H1 (cell line): Measurements from ENCODE around the gene HSF5. TPM values are rescaled to one million over a fixed set of nuclear protein-coding genes. Genes with fewer than 3 reads are reported as not detected.

Experiments used
- CTCF ChIA-PET: fragments of 300-600 bp; sonication (Branson Sonifier 250); formaldehyde crosslinking; loops from one replicate; lab custom pipeline; 2021; ENCODE audit not compliant: partially characterized antibody; lab: Charles Lee
- POLR2A ChIA-PET: fragments of 300-600 bp; sonication (Branson Sonifier 250); formaldehyde crosslinking; loops from one replicate; lab custom pipeline; 2021; ENCODE audit warnings: inconsistent platforms; ENCODE audit not compliant: partially characterized antibody; lab: Charles Lee
- DNase-seq, 2 experiments: peaks; one replicate each; pipeline versions ENCODE4 v3.0.0 to v3.0.0-alpha.2; 2010 to 2022; ENCODE audit warnings: low spot score in 2 of 2, low read depth in 1 of 2, mixed read lengths in 1 of 2
- FAIRE-seq: peaks from 2 replicates; lab custom pipeline; 2011; peaks lifted over from hg19 to GRCh38; lab: Jason Lieb, UNC
- H2AFZ ChIP-seq: 2 replicates; pipeline ENCODE4 v1.8.1; 2012; ENCODE audit warnings: low read length, inconsistent platforms
- H2AK5ac ChIP-seq: 2 replicates; pipeline ENCODE4 v1.6.1; 2013; ENCODE audit warnings: low read depth, low read length
- H2BK120ac ChIP-seq: replicated peaks from 2 replicates; pipeline ENCODE3; 2013; ENCODE audit warnings: low read depth, low read length, inconsistent platforms
- H2BK12ac ChIP-seq: 2 replicates; pipeline ENCODE4 v1.6.1; 2013; ENCODE audit warnings: low read depth, low read length
- H2BK15ac ChIP-seq: 2 replicates; pipeline ENCODE4 v1.6.1; 2013; ENCODE audit warnings: low read length
- H2BK20ac ChIP-seq: 2 replicates; pipeline ENCODE4 v1.6.1; 2013; ENCODE audit warnings: low read length
- H2BK5ac ChIP-seq: 2 replicates; pipeline ENCODE4 v1.6.1; 2013; ENCODE audit warnings: low read depth, low read length
- H3K14ac ChIP-seq: 2 replicates; pipeline ENCODE4 v1.6.1; 2013; ENCODE audit warnings: inconsistent platforms; ENCODE audit not compliant: insufficient read length
- H3K18ac ChIP-seq: 2 replicates; pipeline ENCODE4 v1.6.1; 2013; ENCODE audit warnings: low read length; ENCODE audit errors: extremely low read depth
- H3K23ac ChIP-seq: 2 replicates; pipeline ENCODE4 v1.6.1; 2013; ENCODE audit warnings: inconsistent platforms; ENCODE audit not compliant: insufficient read length
- H3K23me2 ChIP-seq: 2 replicates; pipeline ENCODE4 v1.6.1; 2013; ENCODE audit warnings: low read depth, low read length
- H3K27ac ChIP-seq: 2 replicates; pipeline ENCODE4 v1.6.1; 2011; ENCODE audit warnings: low read depth, low read length, inconsistent platforms
- H3K27me3 ChIP-seq, 4 experiments: replicated peaks in 1 of 4; 1 replicate in 1 of 4; 2 replicates in 3 of 4; pipeline versions ENCODE4 v1.6.1 to v1.8.1; 2011 to 2013; ENCODE audit warnings: low read length in 3 of 4, mild to moderate bottlenecking in 3 of 4, inconsistent platforms in 2 of 4, mixed read lengths in 2 of 4, moderate library complexity in 1 of 4; ENCODE audit not compliant: control insufficient read depth in 3 of 4, insufficient read depth in 3 of 4; ENCODE audit errors: extremely low read depth in 1 of 4
- H3K36me3 ChIP-seq, 4 experiments: 2 replicates each; pipeline versions ENCODE4 v1.6.1 to v1.8.1; 2011 to 2013; ENCODE audit warnings: mild to moderate bottlenecking in 4 of 4, low read length in 3 of 4, moderate library complexity in 2 of 4, control low read depth in 1 of 4, inconsistent platforms in 1 of 4; ENCODE audit not compliant: insufficient read depth in 4 of 4, control insufficient read depth in 2 of 4
- H3K4ac ChIP-seq: replicated peaks from 2 replicates; pipeline ENCODE3; 2013; ENCODE audit warnings: low read length, low read depth, mixed read lengths, inconsistent platforms; ENCODE audit not compliant: insufficient read length
- H3K4me1 ChIP-seq, 4 experiments: replicated peaks in 1 of 4; 1 replicate in 1 of 4; 2 replicates in 3 of 4; pipeline versions ENCODE4 v1.6.1 to v1.8.1; 2011 to 2013; ENCODE audit warnings: low read length in 3 of 4, inconsistent platforms in 2 of 4, mixed read lengths in 1 of 4; ENCODE audit not compliant: insufficient read depth in 4 of 4, control insufficient read depth in 3 of 4
- H3K4me2 ChIP-seq, 2 experiments: 2 replicates each; pipeline versions ENCODE4 v1.6.1 to v1.8.1; 2011 to 2013; ENCODE audit warnings: low read depth in 2 of 2, low read length in 2 of 2, control low read depth in 1 of 2, inconsistent platforms in 1 of 2, mild to moderate bottlenecking in 1 of 2; ENCODE audit not compliant: insufficient read depth in 1 of 2
- H3K4me3 ChIP-seq, 4 experiments: fragments of 200-600, 300-600 bp in 1 of 4; sonication (generic), shearing (Covaris generic), sonication (Bioruptor Twin) in 1 of 4; 2 replicates each; pipeline versions ENCODE4 v1.5.1 to v1.8.1; 2011 to 2016; ENCODE audit warnings: low read length in 4 of 4, low read depth in 3 of 4, control low read depth in 2 of 4, inconsistent platforms in 2 of 4, mild to moderate bottlenecking in 2 of 4, mixed read lengths in 1 of 4, moderate library complexity in 1 of 4; ENCODE audit not compliant: insufficient read depth in 2 of 4; ENCODE audit errors: extremely low read depth in 1 of 4
- H3K56ac ChIP-seq: replicated peaks from 2 replicates; pipeline ENCODE3; 2013; ENCODE audit warnings: low read depth, mild to moderate bottlenecking, mixed read lengths, low read length, inconsistent platforms; ENCODE audit not compliant: insufficient read length
- H3K79me1 ChIP-seq: 2 replicates; pipeline ENCODE4 v1.6.1; 2013; ENCODE audit warnings: low read depth, low read length, control low read depth
- H3K79me2 ChIP-seq, 2 experiments: 2 replicates each; pipeline versions ENCODE4 v1.6.1 to v1.8.1; 2012 to 2013; ENCODE audit warnings: low read length in 2 of 2, mild to moderate bottlenecking in 2 of 2, inconsistent platforms in 1 of 2; ENCODE audit not compliant: insufficient read depth in 2 of 2, control insufficient read depth in 1 of 2
- H3K9ac ChIP-seq, 4 experiments: replicated peaks in 1 of 4; 1 replicate in 1 of 4; 2 replicates in 3 of 4; pipeline versions ENCODE4 v1.6.1 to v1.8.1; 2011 to 2013; ENCODE audit warnings: low read depth in 3 of 4, low read length in 3 of 4, control low read depth in 2 of 4, mild to moderate bottlenecking in 2 of 4, moderate library complexity in 2 of 4, inconsistent platforms in 1 of 4; ENCODE audit errors: extremely low read depth in 1 of 4
- H3K9me3 ChIP-seq, 2 experiments: 2 replicates each; pipeline versions ENCODE4 v1.6.1 to v1.8.1; 2012 to 2013; ENCODE audit warnings: mild to moderate bottlenecking in 2 of 2, moderate library complexity in 2 of 2, control low read depth in 1 of 2, inconsistent platforms in 1 of 2, low read depth in 1 of 2, low read length in 1 of 2, mixed read lengths in 1 of 2; ENCODE audit not compliant: insufficient read depth in 2 of 2
- H4K20me1 ChIP-seq, 2 experiments: replicated peaks in 1 of 2; 2 replicates each; pipeline versions ENCODE3 to v1.8.1; 2011 to 2013; ENCODE audit warnings: inconsistent platforms in 2 of 2, low read length in 2 of 2, mild to moderate bottlenecking in 1 of 2; ENCODE audit not compliant: insufficient read depth in 2 of 2, control insufficient read depth in 1 of 2
- H4K5ac ChIP-seq: 2 replicates; pipeline ENCODE4 v1.6.1; 2013; ENCODE audit warnings: low read length, low read depth, mixed read lengths, inconsistent platforms; ENCODE audit not compliant: insufficient read length
- H4K8ac ChIP-seq: 2 replicates; pipeline ENCODE4 v1.8.0; 2013; ENCODE audit warnings: mild to moderate bottlenecking, moderate library complexity, low read length, inconsistent platforms; ENCODE audit not compliant: insufficient read depth; ENCODE audit errors: extremely low read depth
- H4K91ac ChIP-seq: replicated peaks from 2 replicates; pipeline ENCODE3; 2013; ENCODE audit warnings: low read length, mixed read lengths, inconsistent platforms; ENCODE audit not compliant: insufficient read length
- CREB1 ChIP-seq: IDR thresholded peaks from 2 replicates; pipeline ENCODE4 v1.6.1; 2012; ENCODE audit warnings: inconsistent platforms
- EGR1 ChIP-seq: IDR thresholded peaks from 2 replicates; pipeline ENCODE4 v1.6.1; 2011; ENCODE audit warnings: low read depth, low read length, borderline replicate concordance
- EZH2 ChIP-seq: fragments of 200-600 bp; sonication (generic); IDR thresholded peaks from 2 replicates; pipeline ENCODE4 v1.7.1; 2012; ENCODE audit warnings: low read depth, mild to moderate bottlenecking, moderate library complexity, low read length, inconsistent platforms; ENCODE audit not compliant: severe bottlenecking
- HDAC2 ChIP-seq, 2 experiments: fragments of 300-600 bp in 1 of 2; sonication (generic) in 1 of 2; IDR thresholded peaks; 2 replicates each; pipeline ENCODE4 v1.6.1; 2011 to 2012; ENCODE audit warnings: low read depth in 2 of 2, low read length in 2 of 2, mild to moderate bottlenecking in 2 of 2, moderate library complexity in 2 of 2, borderline replicate concordance in 1 of 2, inconsistent platforms in 1 of 2
- RAD21 ChIP-seq, 2 experiments: IDR thresholded peaks in 1 of 2; conservative IDR thresholded peaks in 1 of 2; 2 replicates each; pipeline ENCODE4 v1.6.1; 2011; ENCODE audit warnings: low read depth in 2 of 2, low read length in 2 of 2, improper control_type of control experiment in 1 of 2, inconsistent platforms in 1 of 2, mild to moderate bottlenecking in 1 of 2, moderate library complexity in 1 of 2
- SIRT6 ChIP-seq: IDR thresholded peaks from one replicate; pipeline ENCODE4 v1.7.1; 2012; ENCODE audit warnings: low read length, inconsistent platforms
- SP1 ChIP-seq: IDR thresholded peaks from 2 replicates; pipeline ENCODE4 v1.6.1; 2011; ENCODE audit warnings: low read depth, low read length
- WGBS, 2 experiments: shearing (Covaris generic) in 1 of 2; methylation state at CpG; one replicate each; pipeline versions ENCODE4 v1.1.6 to v1.1.7; 2013 to 2015; ENCODE audit warnings: low lambda C conversion rate in 2 of 2, mixed read lengths in 2 of 2, inconsistent platforms in 1 of 2, low coverage in 1 of 2, missing lambda C conversion rate in 1 of 2; ENCODE audit not compliant: insufficient replicate concordance in 2 of 2, insufficient coverage in 1 of 2, insufficient read length in 1 of 2; ENCODE audit errors: extremely low coverage in 1 of 2, missing lambda C conversion rate in 1 of 2; 5-methylcytosine and 5-hydroxymethylcytosine counted together
- polyA plus RNA-seq, 7 experiments: library from polyadenylated mRNA; depleted of rRNA in 3 of 7; stranded (reverse) in 5 of 7; unstranded in 2 of 7; fragments of >200 nt in 5 of 7; fragments of 200-250 nt in 2 of 7; gene quantifications; 1 replicate in 5 of 7; 2 replicates in 1 of 7; 4 replicates in 1 of 7; pipeline versions ENCODE4 v1.2.1 to v1.2.3, GENCODE V29; 2011 to 2013; ENCODE audit warnings: missing spikeins in 2 of 7, mixed read lengths in 2 of 7
- total RNA-seq: library from RNA; stranded (reverse); fragmentation: NEBNext Ultra II Directional; extraction: Animal tissue kit (Norgen Biotek cat#: 25700); gene quantifications from 2 replicates; pipeline ENCODE4 v1.2.1, GENCODE V29; 2021

The HSF5 gene
- total and polyA plus RNA-seq, 2 of the 8 experiments (the other 6 are each of a cell fraction or from before 2014, with no cell fraction given), result not detected

DNA sequence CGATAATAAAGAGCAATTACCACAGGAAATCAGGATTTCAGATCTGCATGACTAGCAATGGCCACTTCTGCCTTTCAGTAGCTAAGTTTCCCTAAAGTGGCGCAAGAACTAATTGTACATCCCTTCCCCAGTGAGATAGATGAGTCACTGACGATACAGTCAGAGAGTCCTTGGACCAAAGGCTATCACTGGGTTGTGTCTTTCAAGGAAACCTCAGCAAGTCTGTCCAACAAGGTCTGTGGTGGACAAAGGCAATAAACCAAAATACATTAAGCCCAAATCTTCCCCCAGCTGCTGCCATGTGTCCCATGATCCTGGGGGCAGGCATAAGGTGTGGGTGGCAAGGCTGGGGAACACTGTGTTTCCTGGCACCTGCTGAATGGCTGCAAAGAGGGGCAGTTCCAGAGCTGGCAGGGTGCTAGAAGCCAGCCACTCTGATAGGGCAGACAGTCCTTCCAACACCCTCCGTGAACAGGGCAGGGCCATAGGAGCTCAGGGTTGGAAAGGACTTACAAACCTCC, 46.8 kb upstream of the HSF5 start:
- H4K20me1 ChIP-seq, result no peaks in the 10 kb centered on the region
- no peaks in the 10 kb centered on the region for H3K36me3 ChIP-seq
- peaks cover 12% of the 10 kb centered on the region for H3K23me2 ChIP-seq
- H3K9ac ChIP-seq, result no peak overlapping the region
- no peaks in the 10 kb centered on the region for H3K79me1 ChIP-seq
- H3K27ac ChIP-seq, result no peak overlapping the region
- no peak overlapping the region for H2AK5ac ChIP-seq
- no peak for DNase-seq
- no peak for TF ChIP-seq HDAC2 (IDR thresholded peaks at IDR 0.05; ENCODE audit: borderline replicate concordance in 1 of 2, low read depth in 2 of 2, low read length in 2 of 2)
- TF ChIP-seq EZH2, result no peak
- no peak for TF ChIP-seq EGR1
- TF ChIP-seq RAD21 (IDR thresholded peaks at IDR 0.05 in 1 of 2, conservative IDR thresholded peaks at IDR 0.05 in 1 of 2; ENCODE audit: low read depth in 2 of 2, low read length in 2 of 2), result no peak
- no peak for TF ChIP-seq SP1
- TF ChIP-seq SIRT6, result no peak
- no peak for TF ChIP-seq CREB1
- TF ChIP-seq, all 59 proteins: peak for 0
- Histone ChIP-seq H3K4ac (no peak overlapping the region), H3K9me3 (no peaks in the 10 kb centered on the region), H2AFZ (no peak overlapping the region), H4K5ac (no peak overlapping the region), H2BK5ac (no peak overlapping the region), H3K14ac (no peak overlapping the region), H3K4me1 (peaks cover 7 to 12% (median 7%) of the 10 kb centered on the region in 4 experiments), H3K56ac (no peak overlapping the region), H3K27me3 (peaks cover 0 to 6% (median 4%) of the 10 kb centered on the region in 4 experiments; a peak in 5 of 7 replicates), H4K8ac (no peak overlapping the region), H2BK12ac (peak overlapping the region; percentile 80; the same call in 1 of the 2 replicates), H3K4me2 (no peak overlapping the region), H3K4me3 (no peak overlapping the region), H3K23ac (no peak overlapping the region), H3K18ac (no peak overlapping the region), H2BK120ac (no peak overlapping the region), H4K91ac (no peak overlapping the region), H2BK20ac (peak overlapping the region; percentile 53; the same call in 1 of the 2 replicates), H2BK15ac (no peak overlapping the region), H3K79me2 (no peaks in the 10 kb centered on the region)
- 79% methylated on average over 4 of the region's 4 CpGs; no CpG with 5 or more reads in 1 of the 2 experiments for WGBS, 2 experiments
- POLR2A ChIA-PET, result interaction anchor here (1.3 to 6.0 kb wide), 3 partner anchors 22 to 124 kb away, joined by 4 to 31 read pairs (median 20); no protein-coding TSS in a partner anchor
- CTCF ChIA-PET, result interaction anchor here (1.6 to 16.5 kb wide), 6 partner anchors 7 to 43 kb away, joined by 5 to 163 read pairs (median 23); a partner anchor contains a TSS
- FAIRE-seq, result no peak
